ENCODE results near the gene TMEM184B. TPM values are rescaled to one million over a fixed set of nuclear protein-coding genes. Genes with fewer than 3 reads are reported as not detected.

The TMEM184B gene
- polyA plus RNA-seq, 1 donor: 71.7 TPM

DNA sequence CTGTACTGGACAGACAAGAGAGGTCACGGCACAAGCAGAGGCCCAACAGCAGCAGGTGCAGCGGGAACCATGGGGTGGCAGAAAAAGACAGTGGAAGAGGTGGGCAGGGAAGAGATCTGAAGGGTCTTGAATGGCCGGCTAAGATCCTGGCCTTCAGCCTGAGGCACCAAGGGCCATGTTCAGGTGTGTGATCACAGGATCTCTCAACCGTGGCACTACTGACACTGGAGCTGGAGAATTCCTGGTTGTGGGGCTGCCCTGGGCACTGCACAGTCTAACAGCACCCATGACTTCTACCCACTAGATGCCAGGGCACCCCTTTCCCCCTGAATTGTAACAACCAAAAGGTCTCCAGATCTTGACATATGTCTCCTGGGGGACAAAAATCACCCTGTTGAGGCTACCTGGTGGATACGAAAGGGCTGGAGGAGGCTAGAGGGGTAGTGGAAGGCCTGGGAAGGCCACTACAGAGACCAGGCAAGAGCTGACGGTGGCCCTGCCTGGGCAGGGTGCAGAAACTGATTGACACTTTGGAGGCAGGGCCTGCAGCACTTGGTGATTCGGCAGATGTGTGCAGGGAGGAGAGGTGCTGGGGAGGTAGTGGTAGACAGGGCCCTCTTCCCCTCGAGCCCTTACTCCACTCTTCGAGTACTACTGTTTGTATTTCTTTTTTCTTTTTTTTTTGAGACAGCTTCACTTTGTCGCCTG is 36.1 kb upstream of the TMEM184B start:
- DNase-seq (ENCODE audit: low read depth): no peak

DNA sequence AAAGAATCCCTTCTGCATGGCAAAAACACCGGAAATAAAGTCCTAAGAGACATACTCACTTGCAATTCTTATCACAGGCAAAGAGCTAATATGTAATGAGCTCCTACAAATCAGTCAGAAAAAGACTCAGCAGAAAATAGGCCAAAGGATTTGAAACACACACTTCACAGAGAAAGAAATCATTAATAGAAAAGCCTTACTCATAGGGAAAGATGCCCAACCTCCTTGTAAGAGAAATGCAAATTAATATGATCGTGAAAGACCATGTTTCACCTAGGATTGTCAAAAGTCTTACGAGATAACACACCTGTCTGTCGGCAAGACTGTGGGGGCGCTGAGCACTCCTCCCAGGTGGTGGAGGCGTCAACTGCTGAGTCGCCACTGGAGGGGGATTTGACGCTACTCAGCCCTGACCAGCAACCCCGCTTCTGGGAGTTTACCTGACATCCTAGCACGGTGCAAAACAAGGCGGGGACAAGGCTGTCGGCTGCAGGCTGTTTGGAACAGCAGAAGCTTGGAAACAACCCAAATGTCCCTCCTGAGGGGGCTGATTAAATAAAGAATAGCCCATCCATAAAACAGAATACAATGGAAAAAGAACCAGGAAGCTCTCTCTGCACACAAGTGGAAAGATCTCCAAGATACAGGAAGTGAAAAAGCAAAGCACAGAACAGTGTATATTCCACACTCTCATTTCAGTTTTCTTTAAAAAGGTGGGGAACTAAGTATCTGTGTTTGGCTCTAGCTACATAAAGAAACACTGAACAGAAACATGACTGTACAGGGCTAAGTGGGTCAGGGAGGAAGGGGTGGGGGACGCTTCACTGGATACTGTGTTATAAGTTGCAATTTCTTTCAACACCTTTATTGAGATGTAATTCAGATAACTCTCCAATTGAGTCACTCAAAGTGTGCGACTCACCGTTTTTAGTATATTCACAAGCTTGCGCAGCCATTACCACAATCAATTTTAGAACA is 33.0 kb upstream of the TMEM184B start:
- DNase-seq (ENCODE audit: low read depth): no peak

DNA sequence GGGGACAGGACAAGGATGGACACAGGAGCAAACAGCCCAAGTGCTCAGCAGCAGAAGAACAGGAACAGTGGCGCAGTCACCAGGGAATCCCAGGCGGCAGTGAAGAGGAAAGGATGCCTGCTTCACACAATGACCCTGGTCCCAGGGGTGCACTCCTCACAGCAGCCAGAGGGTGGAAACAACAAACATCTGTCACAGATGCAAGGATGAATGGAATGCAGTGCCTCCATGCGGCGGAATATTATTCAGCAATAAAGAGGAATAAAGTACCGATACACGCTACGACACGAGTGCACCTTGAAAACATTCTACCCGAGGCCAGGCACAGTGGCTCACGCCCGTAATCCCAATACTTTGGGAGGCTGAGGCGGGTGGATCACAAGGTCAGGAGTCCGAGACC is 31.7 kb upstream of the TMEM184B start:
- DNase-seq (ENCODE audit: low read depth): no peak

GRCh38 chr22:38303974-38304373 is 31.2 kb upstream of the TMEM184B start:
- no peak for DNase-seq (ENCODE audit: low read depth)

DNA sequence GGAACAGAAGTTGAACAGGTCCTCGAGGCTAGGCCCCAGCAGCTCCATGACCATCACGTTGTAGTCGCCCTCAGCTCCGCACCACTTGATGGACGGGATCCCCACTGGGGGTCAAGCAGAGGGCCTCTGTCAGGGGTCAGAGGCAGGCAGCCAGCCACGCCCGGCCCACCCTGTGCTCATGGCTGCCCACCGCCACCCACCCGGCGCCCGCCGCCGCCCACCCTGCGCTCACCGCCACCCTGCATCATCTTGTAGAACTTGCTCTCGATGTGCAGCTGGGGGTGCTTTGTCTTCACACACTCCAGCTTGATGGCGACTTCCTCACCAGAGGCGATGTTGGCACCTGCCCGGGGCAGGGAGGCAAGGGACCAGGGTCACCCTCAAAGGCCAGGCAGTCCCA is 30.1 kb upstream of the TMEM184B start:
- DNase-seq (ENCODE audit: low read depth): no peak

GRCh38 chr22:38300946-38301345 is 28.1 kb upstream of the TMEM184B start:
- DNase-seq (ENCODE audit: low read depth): no peak

- DNase-seq (ENCODE audit: low read depth): no peak
Observed at GRCh38 chr22:38300197-38300945, 27.6 kb upstream of the TMEM184B start.

DNA sequence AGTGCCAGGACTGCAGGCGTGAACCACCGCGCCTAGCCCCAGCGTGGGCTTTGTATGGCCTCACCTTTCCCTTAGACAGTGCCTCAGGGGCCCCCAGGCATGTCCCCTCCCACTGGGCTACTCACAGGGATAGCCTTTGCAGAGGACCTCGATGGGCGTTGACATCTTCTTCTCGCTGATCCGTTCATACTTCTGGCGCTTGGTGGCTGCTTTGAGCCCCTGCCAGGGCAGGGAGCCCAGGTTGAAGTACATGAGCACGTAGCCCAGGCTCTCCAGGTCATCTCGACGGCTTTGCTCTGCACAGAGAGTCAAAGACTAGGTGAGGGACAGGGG is 26.9 kb upstream of the TMEM184B start:
- no peak for DNase-seq (ENCODE audit: low read depth)

DNA sequence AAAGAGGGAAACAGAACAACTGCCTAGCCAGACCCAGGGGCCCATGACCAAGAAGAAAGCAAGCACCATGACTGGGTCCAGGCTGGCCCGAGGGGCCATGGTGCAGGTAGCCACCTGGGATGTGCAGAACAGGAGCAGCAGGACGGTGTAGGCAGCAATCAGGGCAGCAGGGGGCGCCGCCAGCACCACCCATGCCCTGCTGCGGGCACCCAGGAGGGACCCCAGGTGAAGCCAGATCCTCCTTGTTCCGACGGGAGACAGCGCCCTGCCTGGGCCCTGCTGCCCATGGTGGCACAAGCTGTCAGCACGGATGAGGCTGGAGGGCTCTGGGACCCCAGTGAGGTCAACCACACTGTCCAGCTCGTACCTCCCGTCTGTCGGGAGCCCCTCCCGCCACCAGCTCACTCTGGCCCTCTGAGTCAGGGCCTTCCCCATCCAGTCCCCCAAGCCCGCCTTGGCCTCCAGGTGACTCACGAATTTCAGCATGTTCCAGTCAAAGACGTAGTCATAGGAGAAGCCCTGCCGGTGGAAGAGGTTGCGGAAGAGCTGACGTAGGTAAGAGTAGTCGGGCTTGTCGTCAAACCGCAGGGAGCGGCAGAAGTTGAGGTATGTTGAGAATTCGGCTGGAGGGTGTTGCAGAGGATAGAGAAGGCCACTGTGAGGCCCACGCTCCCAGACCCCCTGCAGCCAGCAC is 25.6 kb upstream of the TMEM184B start:
- DNase-seq (ENCODE audit: low read depth): no peak

- no peak for DNase-seq (ENCODE audit: low read depth)
Observed at GRCh38 chr22:38296372-38296771, 23.6 kb upstream of the TMEM184B start.

GRCh38 chr22:38295863-38296262 is 23.1 kb upstream of the TMEM184B start:
- no peak for DNase-seq (ENCODE audit: low read depth)

- no peak for DNase-seq (ENCODE audit: low read depth)
Observed at GRCh38 chr22:38295339-38295738, 22.5 kb upstream of the TMEM184B start.

GRCh38 chr22:38294193-38294592 is 21.4 kb upstream of the TMEM184B start:
- no peak for DNase-seq (ENCODE audit: low read depth)

DNA sequence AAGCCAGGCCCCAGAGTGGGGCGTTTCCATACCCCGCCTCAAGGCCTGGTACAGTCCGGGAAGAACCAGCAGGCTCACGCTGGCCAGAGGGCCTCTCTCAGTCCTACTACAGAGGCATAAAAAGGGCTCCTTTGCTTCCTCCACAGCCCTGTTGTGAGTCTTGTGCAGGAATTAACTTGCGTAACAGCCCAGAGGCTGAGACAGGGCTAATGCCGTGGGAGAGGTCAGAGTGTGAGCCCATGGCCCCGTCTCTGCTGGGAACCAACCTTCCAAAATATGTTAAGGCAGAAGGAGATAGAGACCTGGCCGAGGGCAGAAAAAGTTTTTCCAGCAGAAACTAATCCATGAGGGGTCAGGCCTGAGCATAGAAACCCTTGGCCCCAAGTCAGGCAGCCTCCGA is 19.9 kb upstream of the TMEM184B start:
- DNase-seq (ENCODE audit: low read depth): no peak

- DNase-seq (ENCODE audit: low read depth): no peak
Observed at GRCh38 chr22:38291201-38291777, 18.5 kb upstream of the TMEM184B start.

GRCh38 chr22:38290347-38290746 is 17.5 kb upstream of the TMEM184B start:
- no peak for DNase-seq (ENCODE audit: low read depth)

DNA sequence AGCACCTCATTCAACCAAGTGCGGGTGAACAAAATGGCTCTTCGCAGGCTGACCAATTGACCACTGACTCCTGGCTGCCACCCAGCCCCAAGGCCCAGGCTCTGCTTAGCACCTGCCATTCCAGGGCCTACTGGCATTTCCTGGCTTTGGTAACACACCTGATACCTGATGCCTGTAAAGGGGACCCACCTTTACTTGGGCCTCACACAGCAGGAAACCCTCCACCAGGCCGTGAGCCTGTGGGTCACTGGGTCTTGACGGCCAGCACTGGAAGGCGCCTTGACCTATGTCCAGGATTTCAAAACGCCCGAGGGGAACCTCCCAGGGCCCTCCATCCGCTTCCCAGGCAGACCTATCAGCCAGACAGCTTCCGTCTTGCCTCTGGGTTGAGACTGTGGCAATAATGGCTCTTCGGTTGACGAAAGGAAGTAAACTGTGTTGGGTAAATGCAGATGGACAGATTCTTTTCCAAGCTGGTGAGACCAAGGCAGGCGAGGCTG is 16.8 kb upstream of the TMEM184B start:
- no peak for DNase-seq (ENCODE audit: low read depth)

- DNase-seq (ENCODE audit: low read depth): no peak
Observed at GRCh38 chr22:38286915-38287669, 14.3 kb upstream of the TMEM184B start.

DNA sequence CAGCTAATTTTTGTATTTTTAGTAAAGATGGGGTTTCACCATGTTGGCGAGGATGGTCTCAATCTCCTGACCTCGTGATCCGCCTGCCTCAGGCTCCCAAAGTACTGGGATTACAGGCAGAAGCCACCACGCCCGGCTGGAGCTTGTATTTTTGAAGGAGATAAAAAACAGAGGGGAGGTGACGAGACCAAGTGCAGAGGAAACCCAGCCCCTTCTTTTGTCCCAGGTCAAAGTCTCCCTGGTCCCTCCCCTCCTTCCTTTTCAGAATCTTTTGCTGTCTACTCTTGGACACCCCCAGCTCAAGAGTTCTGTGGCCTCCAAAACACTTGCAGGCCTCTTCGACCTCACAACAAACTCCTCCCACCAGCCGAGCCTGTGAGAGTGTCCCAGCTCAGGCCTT is 12.2 kb upstream of the TMEM184B start:
- DNase-seq (ENCODE audit: low read depth): no peak

GRCh38 chr22:38284042-38284402 is 11.2 kb upstream of the TMEM184B start:
- no peak for DNase-seq (ENCODE audit: low read depth)

DNA sequence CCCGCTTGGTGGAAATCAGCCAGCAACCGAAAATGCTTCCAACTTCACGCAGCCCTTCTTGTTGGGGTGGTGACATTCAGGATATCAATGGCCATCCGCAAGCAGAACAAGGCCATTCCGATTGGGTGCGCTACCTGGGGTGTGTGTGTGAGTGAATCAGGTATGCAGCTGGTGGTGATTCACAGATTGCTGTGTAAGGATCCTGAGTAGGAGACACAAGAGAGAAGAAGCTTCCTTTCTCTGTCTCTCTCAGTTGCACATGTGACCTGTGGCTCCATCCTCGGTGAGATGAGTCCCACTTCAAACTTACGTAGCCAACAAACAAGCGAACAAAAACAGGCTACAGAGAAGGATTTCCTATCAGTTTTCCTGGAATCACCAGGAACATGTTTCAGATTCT is 9.6 kb upstream of the TMEM184B start:
- no peak for DNase-seq (ENCODE audit: low read depth)
